ENCODE data around the gene XRCC5.

Gene XRCC5

GRCh38 chr2:216210701-216211540 lies 101.8 kb downstream of the XRCC5 start:
- Histone ChIP-seq H3K36me3 (ENCODE audit: control insufficient read depth in 4 of 4, insufficient read depth in 4 of 4, low read length in 3 of 4) (peaks cover 9 to 51% (median 21%) of the 10 kb centered on the region in 4 experiments), H3K4me1 (ENCODE audit: control extremely low read depth in 1 of 4, control insufficient read depth in 4 of 4, insufficient read depth in 4 of 4, low read length in 3 of 4) (peaks cover 7 to 23% (median 22%) of the 10 kb centered on the region in 4 experiments), H3K4me3 (ENCODE audit: control insufficient read depth in 1 of 7, extremely low read depth in 1 of 7, insufficient read depth in 4 of 7, low read depth in 2 of 7, low read length in 6 of 7) (no peak overlapping the region), H3K27me3 (replicated peaks in 2 of 5; ENCODE audit: control insufficient read depth in 4 of 5, insufficient read depth in 5 of 5, low read length in 4 of 5) (no peaks in the 10 kb centered on the region), H3K27ac (ENCODE audit: insufficient read depth in 1 of 2, low read depth in 1 of 2, low read length in 2 of 2, poor library complexity in 1 of 2, severe bottlenecking in 2 of 2) (no peak overlapping the region), H3K9me3 (ENCODE audit: control extremely low read depth in 1 of 5, control insufficient read depth in 4 of 5, insufficient read depth in 2 of 5, low read depth in 1 of 5, low read length in 4 of 5) (no peaks in the 10 kb centered on the region)
- POLR2A ChIA-PET = interaction anchor here (0.6 kb wide), 1 partner anchor 27 kb away, joined by 4 read pairs; no protein-coding TSS in a partner anchor
- DNase-seq = peak in 2 of 3 donors; percentile 60 to 63
- no CpG with 5 or more reads among the region's 3 CpGs for WGBS (ENCODE audit: insufficient coverage)
- CTCF ChIA-PET = interaction anchor here (4.0 kb wide), 1 partner anchor 10 kb away, joined by 23 read pairs; no protein-coding TSS in a partner anchor

- H3K9me3 ChIP-seq (ENCODE audit: control extremely low read depth in 1 of 5, control insufficient read depth in 4 of 5, insufficient read depth in 2 of 5, low read depth in 1 of 5, low read length in 4 of 5) = no peaks in the 10 kb centered on the region
- no peak overlapping the region for H3K27ac ChIP-seq (ENCODE audit: insufficient read depth in 1 of 2, low read depth in 1 of 2, low read length in 2 of 2, poor library complexity in 1 of 2, severe bottlenecking in 2 of 2)
- ChIA-PET CTCF (interaction anchor here (4.0 kb wide), 1 partner anchor 10 kb away, joined by 23 read pairs; no protein-coding TSS in a partner anchor), POLR2A (interaction anchor here (0.6 kb wide), 1 partner anchor 28 kb away, joined by 4 read pairs; no protein-coding TSS in a partner anchor)
- H3K36me3 ChIP-seq (ENCODE audit: control insufficient read depth in 4 of 4, insufficient read depth in 4 of 4, low read length in 3 of 4) = peaks cover 8 to 44% (median 16%) of the 10 kb centered on the region in 4 experiments
- no peak overlapping the region for H3K4me3 ChIP-seq (ENCODE audit: control insufficient read depth in 1 of 7, extremely low read depth in 1 of 7, insufficient read depth in 4 of 7, low read depth in 2 of 7, low read length in 6 of 7)
- no peak for DNase-seq
- WGBS (ENCODE audit: insufficient coverage) = 100% methylated on average over 1 of the region's 2 CpGs
- peaks cover 7 to 30% (median 30%) of the 10 kb centered on the region in 4 experiments for H3K4me1 ChIP-seq (ENCODE audit: control extremely low read depth in 1 of 4, control insufficient read depth in 4 of 4, insufficient read depth in 4 of 4, low read length in 3 of 4)
- H3K27me3 ChIP-seq (replicated peaks in 2 of 5; ENCODE audit: control insufficient read depth in 4 of 5, insufficient read depth in 5 of 5, low read length in 4 of 5) = no peaks in the 10 kb centered on the region
Measured at GRCh38 chr2:216211614-216212145, 102.5 kb downstream of the XRCC5 start.

DNA sequence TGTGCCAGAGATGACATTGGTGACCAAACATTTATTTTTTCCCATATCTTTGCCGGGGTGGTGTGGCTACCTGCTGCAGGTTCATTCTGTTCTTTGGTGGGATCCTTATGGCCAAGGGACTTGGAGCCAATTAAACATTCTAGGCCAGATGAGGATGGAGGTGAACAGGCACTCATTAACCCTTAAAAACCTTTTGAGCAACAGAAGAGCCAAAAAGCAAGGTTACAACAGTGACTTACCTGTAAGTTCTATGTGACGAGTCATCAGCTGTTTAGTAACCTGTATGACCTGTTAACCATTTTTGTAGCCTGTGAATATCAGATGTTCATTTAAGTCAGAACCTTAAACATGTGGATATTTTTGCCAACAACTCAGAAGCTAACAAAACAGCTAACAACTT lies 105.6 kb downstream of the XRCC5 start:
- Histone ChIP-seq H3K4me3 (ENCODE audit: control insufficient read depth in 1 of 7, extremely low read depth in 1 of 7, insufficient read depth in 4 of 7, low read depth in 2 of 7, low read length in 6 of 7) (no peak overlapping the region), H3K27ac (ENCODE audit: insufficient read depth in 1 of 2, low read depth in 1 of 2, low read length in 2 of 2, poor library complexity in 1 of 2, severe bottlenecking in 2 of 2) (no peak overlapping the region), H3K36me3 (ENCODE audit: control insufficient read depth in 4 of 4, insufficient read depth in 4 of 4, low read length in 3 of 4) (peaks cover 0 to 22% (median 0%) of the 10 kb centered on the region in 4 experiments), H3K4me1 (ENCODE audit: control extremely low read depth in 1 of 4, control insufficient read depth in 4 of 4, insufficient read depth in 4 of 4, low read length in 3 of 4) (peaks cover 7 to 61% (median 58%) of the 10 kb centered on the region in 4 experiments), H3K27me3 (replicated peaks in 2 of 5; ENCODE audit: control insufficient read depth in 4 of 5, insufficient read depth in 5 of 5, low read length in 4 of 5) (no peaks in the 10 kb centered on the region), H3K9me3 (ENCODE audit: control extremely low read depth in 1 of 5, control insufficient read depth in 4 of 5, insufficient read depth in 2 of 5, low read depth in 1 of 5, low read length in 4 of 5) (no peaks in the 10 kb centered on the region)
- WGBS (ENCODE audit: insufficient coverage) = no CpG with 5 or more reads among the region's 2 CpGs
- DNase-seq = no peak
- ChIA-PET CTCF (interaction anchor here (1.0 to 2.1 kb wide), 5 partner anchors 12 to 189 kb away, joined by 3 to 8 read pairs (median 3); no protein-coding TSS in a partner anchor), POLR2A (no interaction called here)

GRCh38 chr2:216215658-216216390 lies 106.7 kb downstream of the XRCC5 start:
- CTCF ChIA-PET = interaction anchor here (0.9 to 2.1 kb wide), 5 partner anchors 13 to 188 kb away, joined by 3 to 8 read pairs (median 3); no protein-coding TSS in a partner anchor
- DNase-seq = peak; percentile 27 to 50 (median 43)
- POLR2A ChIA-PET = interaction anchor here (0.5 kb wide), 1 partner anchor 112 kb away, joined by 3 read pairs; no protein-coding TSS in a partner anchor
- H3K9me3 ChIP-seq (ENCODE audit: control extremely low read depth in 1 of 5, control insufficient read depth in 4 of 5, insufficient read depth in 2 of 5, low read depth in 1 of 5, low read length in 4 of 5) = no peaks in the 10 kb centered on the region
- no peak overlapping the region for H3K4me3 ChIP-seq (ENCODE audit: control insufficient read depth in 1 of 7, extremely low read depth in 1 of 7, insufficient read depth in 4 of 7, low read depth in 2 of 7, low read length in 6 of 7)
- peaks cover 14 to 62% (median 60%) of the 10 kb centered on the region in 4 experiments for H3K4me1 ChIP-seq (ENCODE audit: control extremely low read depth in 1 of 4, control insufficient read depth in 4 of 4, insufficient read depth in 4 of 4, low read length in 3 of 4)
- H3K27me3 ChIP-seq (replicated peaks in 2 of 5; ENCODE audit: control insufficient read depth in 4 of 5, insufficient read depth in 5 of 5, low read length in 4 of 5) = no peaks in the 10 kb centered on the region
- 96% methylated on average over 2 of the region's 4 CpGs for WGBS (ENCODE audit: insufficient coverage)
- no peak overlapping the region for H3K27ac ChIP-seq (ENCODE audit: insufficient read depth in 1 of 2, low read depth in 1 of 2, low read length in 2 of 2, poor library complexity in 1 of 2, severe bottlenecking in 2 of 2)
- peaks cover 0 to 19% (median 0%) of the 10 kb centered on the region in 4 experiments for H3K36me3 ChIP-seq (ENCODE audit: control insufficient read depth in 4 of 4, insufficient read depth in 4 of 4, low read length in 3 of 4)

- Histone ChIP-seq H3K27me3 (replicated peaks in 2 of 5; ENCODE audit: control insufficient read depth in 4 of 5, insufficient read depth in 5 of 5, low read length in 4 of 5) (no peaks in the 10 kb centered on the region), H3K9me3 (ENCODE audit: control extremely low read depth in 1 of 5, control insufficient read depth in 4 of 5, insufficient read depth in 2 of 5, low read depth in 1 of 5, low read length in 4 of 5) (no peaks in the 10 kb centered on the region), H3K27ac (ENCODE audit: insufficient read depth in 1 of 2, low read depth in 1 of 2, low read length in 2 of 2, poor library complexity in 1 of 2, severe bottlenecking in 2 of 2) (peak overlapping the region in 1 of 2 experiments; percentile 60), H3K4me3 (ENCODE audit: control insufficient read depth in 1 of 7, extremely low read depth in 1 of 7, insufficient read depth in 4 of 7, low read depth in 2 of 7, low read length in 6 of 7) (peak overlapping the region in 4 of 7 experiments; percentile 7 to 49 (median 28)), H3K36me3 (ENCODE audit: control insufficient read depth in 4 of 4, insufficient read depth in 4 of 4, low read length in 3 of 4) (peaks cover 0 to 12% (median 0%) of the 10 kb centered on the region in 4 experiments), H3K4me1 (ENCODE audit: control extremely low read depth in 1 of 4, control insufficient read depth in 4 of 4, insufficient read depth in 4 of 4, low read length in 3 of 4) (peaks cover 17 to 68% (median 64%) of the 10 kb centered on the region in 4 experiments)
- DNase-seq = peak in 2 of 3 donors; percentile 21 to 35
- POLR2A ChIA-PET = no interaction called here
- WGBS (ENCODE audit: insufficient coverage) = 73% methylated on average over 4 of the region's 7 CpGs
- CTCF ChIA-PET = interaction anchor here (0.6 to 2.1 kb wide), 4 partner anchors 13 to 186 kb away, joined by 3 to 8 read pairs (median 3); no protein-coding TSS in a partner anchor
Measured at GRCh38 chr2:216216951-216217903, 108.1 kb downstream of the XRCC5 start.

GRCh38 chr2:216217904-216218260 lies 108.7 kb downstream of the XRCC5 start:
- Histone ChIP-seq H3K9me3 (ENCODE audit: control extremely low read depth in 1 of 5, control insufficient read depth in 4 of 5, insufficient read depth in 2 of 5, low read depth in 1 of 5, low read length in 4 of 5) (no peaks in the 10 kb centered on the region), H3K27ac (ENCODE audit: insufficient read depth in 1 of 2, low read depth in 1 of 2, low read length in 2 of 2, poor library complexity in 1 of 2, severe bottlenecking in 2 of 2) (peak overlapping the region in 1 of 2 experiments; percentile 60), H3K36me3 (ENCODE audit: control insufficient read depth in 4 of 4, insufficient read depth in 4 of 4, low read length in 3 of 4) (peaks cover 0 to 6% (median 0%) of the 10 kb centered on the region in 4 experiments), H3K4me3 (ENCODE audit: control insufficient read depth in 1 of 7, extremely low read depth in 1 of 7, insufficient read depth in 4 of 7, low read depth in 2 of 7, low read length in 6 of 7) (peak overlapping the region in 2 of 7 experiments; percentile 28 to 49), H3K27me3 (replicated peaks in 2 of 5; ENCODE audit: control insufficient read depth in 4 of 5, insufficient read depth in 5 of 5, low read length in 4 of 5) (no peaks in the 10 kb centered on the region), H3K4me1 (ENCODE audit: control extremely low read depth in 1 of 4, control insufficient read depth in 4 of 4, insufficient read depth in 4 of 4, low read length in 3 of 4) (peaks cover 21 to 74% (median 70%) of the 10 kb centered on the region in 4 experiments)
- ChIA-PET CTCF (interaction anchor here (1.1 kb wide), 1 partner anchor 14 kb away, joined by 3 read pairs; no protein-coding TSS in a partner anchor), POLR2A (no interaction called here)
- DNase-seq = no peak
- 100% methylated on average over 2 of the region's 2 CpGs for WGBS (ENCODE audit: insufficient coverage)

Measured in common myeloid progenitor, CD34-positive (primary cell).